Measurements from ENCODE around the gene TMEM62.
"Not testable (repeated sequence)": the region's sequence is repeated elsewhere in the genome, so short reads cannot be mapped to it uniquely, and the experiment has no call there.

TMEM62 gene

GRCh38 chr15:43175656-43176309 lies 42.4 kb downstream of the TMEM62 start:
- DNase-seq: not testable (repeated sequence)

GRCh38 chr15:43177147-43177546 lies 43.8 kb downstream of the TMEM62 start:
- not testable (repeated sequence) for DNase-seq

- no peak for DNase-seq
Observed at GRCh38 chr15:43183270-43183669, 49.9 kb downstream of the TMEM62 start.

- DNase-seq: no peak
Observed at GRCh38 chr15:43184407-43185124, 51.2 kb downstream of the TMEM62 start.

GRCh38 chr15:43185157-43186002 lies 52.0 kb downstream of the TMEM62 start, which contains the start of gene CCNDBP1:
TSS of gene CCNDBP1 (plus strand) at chr15:43185403. CDS start at chr15:43185499, 96 bp downstream.
- peak in 55 of 56 donors; percentile 31 to 89 (median 72) for DNase-seq

GRCh38 chr15:43186003-43186353 lies 52.6 kb downstream of the TMEM62 start:
- peak in 5 of 56 donors; percentile 42 to 62 (median 58) for DNase-seq

- no peak for DNase-seq
Observed at GRCh38 chr15:43187544-43188155, 54.3 kb downstream of the TMEM62 start.

GRCh38 chr15:43189296-43189695 lies 55.9 kb downstream of the TMEM62 start:
- DNase-seq: no peak

- DNase-seq: no peak
Observed at GRCh38 chr15:43190178-43190577, 56.8 kb downstream of the TMEM62 start.

GRCh38 chr15:43193710-43194109 lies 60.3 kb downstream of the TMEM62 start:
- no peak for DNase-seq

- DNase-seq: no peak
Observed at GRCh38 chr15:43194795-43195194, 61.4 kb downstream of the TMEM62 start.

- DNase-seq: no peak
Observed at GRCh38 chr15:43196760-43197548, 63.6 kb downstream of the TMEM62 start.

- not testable (repeated sequence) for DNase-seq
Observed at GRCh38 chr15:43197773-43198172, 64.4 kb downstream of the TMEM62 start.

GRCh38 chr15:43198556-43198955 lies 65.2 kb downstream of the TMEM62 start:
- not testable (repeated sequence) for DNase-seq

- no peak for DNase-seq
Observed at GRCh38 chr15:43198992-43199391, 65.6 kb downstream of the TMEM62 start.

- DNase-seq: no peak
Observed at GRCh38 chr15:43199945-43200488, 66.6 kb downstream of the TMEM62 start.

GRCh38 chr15:43204016-43204901 lies 70.9 kb downstream of the TMEM62 start:
- peak in 9 of 56 donors; percentile 5 to 43 (median 9) for DNase-seq

- no peak for DNase-seq
Observed at GRCh38 chr15:43206054-43206453, 72.7 kb downstream of the TMEM62 start.

- DNase-seq: no peak
Observed at GRCh38 chr15:43207024-43207423, 73.6 kb downstream of the TMEM62 start.
